ENCODE results near the gene UNC5C. TPM values are rescaled to one million over a fixed set of nuclear protein-coding genes. Genes with fewer than 3 reads are reported as not detected.

UNC5C gene
- total and polyA plus RNA-seq, 2 of the 4 experiments (the other 2 are of a cell fraction) = under 0.01 TPM

- H3K4me3 ChIP-seq (ENCODE audit: insufficient read depth, low read depth, low read length) = no peak overlapping the region
- in situ Hi-C loops (cut with MboI; ENCODE audit: low sequenced_read_pairs) (no loop called here), intact Hi-C loops (cut with micrococcal nuclease) (no loop called here), dilution Hi-C loops (cut with HindIII; ENCODE audit: low sequenced_read_pairs, unreplicated experiment) (no loop called here)
- no peak overlapping the region for H2AK9ac ChIP-seq (replicated peaks; ENCODE audit: low read depth, low read length, poor library complexity)
- no peak for DNase-seq
- no peaks in the 10 kb centered on the region for H3K4me1 ChIP-seq (ENCODE audit: control insufficient read depth, insufficient read depth, low read length)
- no peak overlapping the region for H2BK120ac ChIP-seq (ENCODE audit: low read depth, low read length)
- H3K18ac ChIP-seq (ENCODE audit: low read depth, low read length) = no peak overlapping the region
- H4K5ac ChIP-seq (ENCODE audit: low read depth, low read length) = no peak overlapping the region
- no peak overlapping the region for H3K9ac ChIP-seq (ENCODE audit: low read depth, low read length)
- ChIA-PET CTCF (no interaction called here), POLR2A (ENCODE audit: unreplicated experiment) (no interaction called here)
- no peaks in the 10 kb centered on the region for H3K36me3 ChIP-seq (ENCODE audit: control insufficient read depth, insufficient read depth, low read length)
- H3K23ac ChIP-seq (ENCODE audit: low read depth, low read length) = no peak overlapping the region
- H3K56ac ChIP-seq (ENCODE audit: extremely low read depth, insufficient read depth, low read length) = no peak overlapping the region
- H3K79me1 ChIP-seq (ENCODE audit: low read depth in 1 of 2, low read length in 2 of 2) = no peaks in the 10 kb centered on the region
- no CpG with 5 or more reads among the region's 6 CpGs for WGBS, 2 experiments (ENCODE audit: extremely low coverage in 2 of 2, insufficient read length in 1 of 2)
- H3K4ac ChIP-seq (ENCODE audit: low read depth, low read length) = no peak overlapping the region
- H3K14ac ChIP-seq (replicated peaks; ENCODE audit: low read depth, low read length) = no peak overlapping the region
- no peak overlapping the region for H2AFZ ChIP-seq (replicated peaks; ENCODE audit: low read length, poor library complexity)
- no peak overlapping the region for H3K27ac ChIP-seq (ENCODE audit: insufficient read depth, low read length)
- H2BK20ac ChIP-seq (ENCODE audit: low read depth, low read length) = no peak overlapping the region
- TF ChIP-seq MAZ (IDR thresholded peaks at IDR 0.05; ENCODE audit: borderline replicate concordance, low read depth, low read length) = no peak
- TF ChIP-seq USF2 (IDR thresholded peaks at IDR 0.05; ENCODE audit: low read depth, low read length) = no peak
- TF ChIP-seq SMC3 (IDR thresholded peaks at IDR 0.05; ENCODE audit: low read depth, low read length) = no peak
- no peak for TF ChIP-seq NFE2L2 (IDR thresholded peaks at IDR 0.05; ENCODE audit: low read depth, low read length)
- no peak for TF ChIP-seq CTCF (conservative IDR thresholded peaks at IDR 0.05; ENCODE audit: low read depth, low read length)
- TF ChIP-seq FOS (IDR thresholded peaks at IDR 0.05; ENCODE audit: low read depth, low read length) = no peak
- TF ChIP-seq CHD1 (IDR thresholded peaks at IDR 0.05; ENCODE audit: low read depth, low read length) = no peak
- no peak for TF ChIP-seq RCOR1 (IDR thresholded peaks at IDR 0.05; ENCODE audit: insufficient replicate concordance, low read length)
- TF ChIP-seq MAFK (IDR thresholded peaks at IDR 0.05; ENCODE audit: low read depth, low read length) = no peak
- TF ChIP-seq POLR2A (IDR thresholded peaks at IDR 0.05; ENCODE audit: low read depth, low read length) = no peak
- TF ChIP-seq BHLHE40 (IDR thresholded peaks at IDR 0.05; ENCODE audit: low read depth, low read length) = no peak
- TF ChIP-seq MXI1 (IDR thresholded peaks at IDR 0.05; ENCODE audit: borderline replicate concordance, low read depth, low read length) = no peak
- TF ChIP-seq RAD21 (IDR thresholded peaks at IDR 0.05; ENCODE audit: low read length) = no peak
- no peak for TF ChIP-seq CEBPB (IDR thresholded peaks at IDR 0.05; ENCODE audit: low read depth, low read length)
- TF ChIP-seq RFX5 (IDR thresholded peaks at IDR 0.05; ENCODE audit: low read depth, low read length) = no peak
- TF ChIP-seq ELK1 (IDR thresholded peaks at IDR 0.05; ENCODE audit: borderline replicate concordance, low read depth, low read length) = no peak
- H2BK15ac ChIP-seq (ENCODE audit: low read depth, low read length) = no peak overlapping the region
- no peak overlapping the region for H4K91ac ChIP-seq (ENCODE audit: insufficient read depth, low read depth, low read length)
- BruUV-seq (replicated peaks) = no TSS peak
- H4K20me1 ChIP-seq (ENCODE audit: insufficient read depth, low read length) = no peaks in the 10 kb centered on the region
- 0 out of 2 replicates have a peak, but pooled peaks have one; percentile 14 for ATAC-seq (ENCODE audit: low read depth)
- no peak overlapping the region for H2BK5ac ChIP-seq (ENCODE audit: low read depth, low read length, poor library complexity, severe bottlenecking)
- H4K8ac ChIP-seq (ENCODE audit: low read depth in 2 of 2, low read length in 2 of 2) = no peak overlapping the region
- H3K9me3 ChIP-seq (ENCODE audit: control insufficient read depth, insufficient read depth, low read length) = no peaks in the 10 kb centered on the region
- H3K4me2 ChIP-seq (ENCODE audit: low read depth, low read length) = no peak overlapping the region
- no peaks in the 10 kb centered on the region for H3K27me3 ChIP-seq (ENCODE audit: control insufficient read depth, insufficient read depth, low read length)
- H2AK5ac ChIP-seq (ENCODE audit: low read depth, low read length) = no peak overlapping the region
- H3K9me1 ChIP-seq (ENCODE audit: insufficient read depth, low read length) = no peaks in the 10 kb centered on the region
Observed at GRCh38 chr4:95465010-95465409, 83.8 kb downstream of the UNC5C start.
